GM18870 (cell line): ENCODE measurements around the gene UCHL5.
A peak's percentile ranks its signal among the peaks of the same experiment; 100 is the strongest.
"Not testable (repeated sequence)": the region's sequence is repeated elsewhere in the genome, so short reads cannot be mapped to it uniquely, and the experiment has no call there.

ENCODE experiments used
- ATAC-seq: cut with Tn5 transposase; IDR thresholded peaks from one replicate; pipeline ENCODE4 v1.9.1; 2021; ENCODE audit warnings: moderate library complexity; ENCODE audit not compliant: unreplicated experiment

Gene UCHL5

GRCh38 chr1:193013005-193013404, 46.2 kb downstream of the UCHL5 start:
- ATAC-seq: no peak

- no peak for ATAC-seq
These were observed 47.8 kb downstream of the UCHL5 start for GRCh38 chr1:193011406-193011805.

GRCh38 chr1:193009501-193009900, 49.7 kb downstream of the UCHL5 start:
- ATAC-seq: no peak

- ATAC-seq: no peak
These were observed 53.4 kb downstream of the UCHL5 start for GRCh38 chr1:193005785-193006184.

GRCh38 chr1:192998536-192998935, 60.6 kb downstream of the UCHL5 start:
- no peak for ATAC-seq

GRCh38 chr1:192994141-192994540, 65.0 kb downstream of the UCHL5 start:
- no peak for ATAC-seq

GRCh38 chr1:192993426-192994085, 65.6 kb downstream of the UCHL5 start:
- peak; percentile 73 for ATAC-seq

GRCh38 chr1:192986748-192987334, 72.3 kb downstream of the UCHL5 start:
- not testable (repeated sequence) for ATAC-seq

GRCh38 chr1:192986110-192986747, 72.9 kb downstream of the UCHL5 start:
- no peak for ATAC-seq

- ATAC-seq: peak; percentile 41
These were observed 75.1 kb downstream of the UCHL5 start for GRCh38 chr1:192984080-192984479.

- peak; percentile 92 for ATAC-seq
These were observed 75.7 kb downstream of the UCHL5 start for GRCh38 chr1:192983349-192983980.

- no peak for ATAC-seq
These were observed 78.3 kb downstream of the UCHL5 start for GRCh38 chr1:192980856-192981255.

- ATAC-seq: not testable (repeated sequence)
These were observed 78.8 kb downstream of the UCHL5 start for GRCh38 chr1:192980334-192980733.

GRCh38 chr1:192979542-192979941, 79.6 kb downstream of the UCHL5 start:
- no peak for ATAC-seq

GRCh38 chr1:192978195-192978710, 80.9 kb downstream of the UCHL5 start:
- ATAC-seq: no peak

GRCh38 chr1:192977089-192977706, 82.0 kb downstream of the UCHL5 start:
- no peak for ATAC-seq

GRCh38 chr1:192976576-192976975, 82.6 kb downstream of the UCHL5 start:
- no peak for ATAC-seq

- ATAC-seq: no peak
These were observed 84.5 kb downstream of the UCHL5 start for GRCh38 chr1:192974701-192975100.

GRCh38 chr1:192973988-192974387, 85.2 kb downstream of the UCHL5 start:
- ATAC-seq: no peak

- ATAC-seq: no peak
These were observed 86.0 kb downstream of the UCHL5 start for GRCh38 chr1:192973202-192973601.

GRCh38 chr1:192969091-192969490, 90.1 kb downstream of the UCHL5 start:
- ATAC-seq: no peak
